ENCODE results near the gene AGAP1. TPM values are rescaled to one million over a fixed set of nuclear protein-coding genes. Genes with fewer than 3 reads are reported as not detected.

Gene AGAP1
- total RNA-seq, 1 donor from 2014 or later, result 47.2 TPM

- Mint-ChIP-seq H3K27ac (no peak overlapping the region), H3K4me1 (ENCODE audit: low read depth) (no peaks in the 10 kb centered on the region), H3K4me3 (ENCODE audit: low read depth) (no peak overlapping the region), H3K36me3 (ENCODE audit: insufficient read depth) (peaks cover 4% of the 10 kb centered on the region), H3K9me3 (ENCODE audit: low read depth) (no peaks in the 10 kb centered on the region), H3K27me3 (no peaks in the 10 kb centered on the region)
- no peak for DNase-seq (ENCODE audit: low spot score, unreplicated experiment)
- TF ChIP-seq CTCF (IDR thresholded peaks at IDR 0.05; ENCODE audit: unreplicated experiment), result no peak
Observed at GRCh38 chr2:236022128-236022527, 528.3 kb downstream of the AGAP1 start.

DNA sequence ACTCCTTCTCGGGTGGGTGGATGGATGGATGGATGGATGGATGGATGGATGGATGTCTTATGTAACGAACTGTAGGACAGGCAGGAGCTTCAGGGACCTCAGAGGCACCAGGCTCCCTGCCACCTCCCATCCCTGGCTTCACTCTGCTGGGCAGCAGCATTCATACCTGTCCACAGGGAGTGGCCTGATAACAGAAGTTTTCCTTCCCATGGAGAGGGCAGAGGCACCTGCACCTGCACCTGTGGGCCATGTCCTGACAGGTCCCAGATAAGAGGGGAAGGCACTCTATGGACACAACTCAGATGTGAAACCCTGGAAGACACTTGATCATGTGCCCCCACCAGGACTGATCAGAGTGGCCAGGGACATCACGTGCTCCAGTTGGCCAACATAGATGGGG lies 532.0 kb downstream of the AGAP1 start:
- no peaks in the 10 kb centered on the region for H3K27me3 Mint-ChIP-seq
- no peaks in the 10 kb centered on the region for H3K4me1 Mint-ChIP-seq (ENCODE audit: low read depth)
- DNase-seq (ENCODE audit: low spot score, unreplicated experiment), result no peak
- H3K27ac Mint-ChIP-seq, result no peak overlapping the region
- H3K4me3 Mint-ChIP-seq (ENCODE audit: low read depth), result no peak overlapping the region
- no peak for TF ChIP-seq CTCF (IDR thresholded peaks at IDR 0.05; ENCODE audit: unreplicated experiment)
- peaks cover 5% of the 10 kb centered on the region for H3K9me3 Mint-ChIP-seq (ENCODE audit: low read depth)
- peaks cover 6% of the 10 kb centered on the region for H3K36me3 Mint-ChIP-seq (ENCODE audit: insufficient read depth)

GRCh38 chr2:236026841-236027240 lies 533.0 kb downstream of the AGAP1 start:
- Mint-ChIP-seq H3K4me3 (ENCODE audit: low read depth) (no peak overlapping the region), H3K36me3 (ENCODE audit: insufficient read depth) (peaks cover 6% of the 10 kb centered on the region), H3K27me3 (no peaks in the 10 kb centered on the region), H3K4me1 (ENCODE audit: low read depth) (no peaks in the 10 kb centered on the region), H3K27ac (no peak overlapping the region), H3K9me3 (ENCODE audit: low read depth) (peaks cover 5% of the 10 kb centered on the region)
- no peak for DNase-seq (ENCODE audit: low spot score, unreplicated experiment)
- no peak for TF ChIP-seq CTCF (IDR thresholded peaks at IDR 0.05; ENCODE audit: unreplicated experiment)

DNA sequence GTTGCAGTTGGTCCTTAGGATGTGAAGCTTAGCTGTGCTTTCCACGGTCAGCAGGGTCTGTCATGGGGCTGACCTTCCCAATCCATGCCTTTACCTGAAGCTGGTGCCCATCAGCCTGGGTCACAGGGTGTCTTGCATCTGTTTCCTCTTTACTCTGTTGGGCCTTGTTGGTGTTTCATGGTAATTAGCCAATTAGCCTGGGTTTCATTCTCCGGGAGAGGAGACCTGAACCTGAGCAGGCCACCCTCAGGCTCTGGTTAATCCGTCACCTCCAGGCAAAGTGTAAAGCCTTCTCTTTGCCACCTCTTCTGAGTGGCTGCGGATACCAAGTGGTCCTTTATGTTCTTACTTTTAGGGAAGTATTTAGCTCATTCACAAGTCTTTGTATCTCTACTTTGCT lies 534.2 kb downstream of the AGAP1 start:
- H3K4me1 Mint-ChIP-seq (ENCODE audit: low read depth), result no peaks in the 10 kb centered on the region
- H3K4me3 Mint-ChIP-seq (ENCODE audit: low read depth), result no peak overlapping the region
- H3K9me3 Mint-ChIP-seq (ENCODE audit: low read depth), result peaks cover 5% of the 10 kb centered on the region
- no peak for TF ChIP-seq CTCF (IDR thresholded peaks at IDR 0.05; ENCODE audit: unreplicated experiment)
- peaks cover 6% of the 10 kb centered on the region for H3K36me3 Mint-ChIP-seq (ENCODE audit: insufficient read depth)
- no peak for DNase-seq (ENCODE audit: low spot score, unreplicated experiment)
- no peak overlapping the region for H3K27ac Mint-ChIP-seq
- no peaks in the 10 kb centered on the region for H3K27me3 Mint-ChIP-seq

- TF ChIP-seq CTCF (IDR thresholded peaks at IDR 0.05; ENCODE audit: unreplicated experiment), result no peak
- no peaks in the 10 kb centered on the region for H3K4me1 Mint-ChIP-seq (ENCODE audit: low read depth)
- H3K27ac Mint-ChIP-seq, result no peak overlapping the region
- no peak overlapping the region for H3K4me3 Mint-ChIP-seq (ENCODE audit: low read depth)
- no peaks in the 10 kb centered on the region for H3K27me3 Mint-ChIP-seq
- H3K9me3 Mint-ChIP-seq (ENCODE audit: low read depth), result peaks cover 5% of the 10 kb centered on the region
- DNase-seq (ENCODE audit: low spot score, unreplicated experiment), result no peak
- peaks cover 7% of the 10 kb centered on the region for H3K36me3 Mint-ChIP-seq (ENCODE audit: insufficient read depth)
Observed at GRCh38 chr2:236033462-236033861, 539.6 kb downstream of the AGAP1 start.

Measured in progenitor cell of endocrine pancreas (in vitro differentiated cells).